SK-N-SH treated with all-trans-retinoic acid at 6 μM for 48 hours (cell line): ENCODE measurements around the gene KLK14.

ENCODE experiments used
- ATAC-seq: fragments of 200-7000 bp; cut with Tn5 transposase; 3 replicates; pipeline ENCODE4 v1.9.1; 2020; ENCODE audit warnings: mild to moderate bottlenecking, moderate library complexity
- ARNTL ChIP-seq: fragments of 450-650 bp; formaldehyde crosslinking; IDR thresholded peaks from 2 replicates; pipeline ENCODE4 v1.5.0; 2020; ENCODE audit warnings: low read depth, mild to moderate bottlenecking, moderate library complexity, borderline replicate concordance
- CSDC2 ChIP-seq: fragments of 250-450 bp; sonication (Bioruptor Pico); IDR thresholded peaks from 2 replicates; pipeline ENCODE4 v1.5.0; 2020; ENCODE audit warnings: mild to moderate bottlenecking, moderate library complexity
- ESRRG ChIP-seq: fragments of 250-450 bp; sonication (Bioruptor Pico); IDR thresholded peaks from 2 replicates; pipeline ENCODE4 v1.6.1; 2021; ENCODE audit warnings: mild to moderate bottlenecking
- ISL1 ChIP-seq: fragments of 250-450 bp; sonication (Bioruptor Pico); IDR thresholded peaks from 2 replicates; pipeline ENCODE4 v2.1.2; 2022; ENCODE audit warnings: mild to moderate bottlenecking, moderate library complexity
- OSR1 ChIP-seq: fragments of 250-450 bp; sonication (Bioruptor Pico); IDR thresholded peaks from 2 replicates; pipeline ENCODE4 v1.8.0; 2022; ENCODE audit warnings: moderate library complexity, mild to moderate bottlenecking, inconsistent platforms
- SNAI2 ChIP-seq: fragments of 250-450 bp; sonication (Bioruptor Pico); IDR thresholded peaks from 2 replicates; pipeline ENCODE4 v1.5.0; 2020; ENCODE audit warnings: mild to moderate bottlenecking, moderate library complexity
- TCF4 ChIP-seq: fragments of 250-450 bp; sonication (Bioruptor Pico); IDR thresholded peaks from 2 replicates; pipeline ENCODE4 v1.8.0; 2021; ENCODE audit warnings: mild to moderate bottlenecking, moderate library complexity, borderline replicate concordance
- TOX ChIP-seq: fragments of 250-450 bp; sonication (Bioruptor Pico); IDR thresholded peaks from 2 replicates; pipeline ENCODE4 v1.8.0; 2021; ENCODE audit warnings: mild to moderate bottlenecking, moderate library complexity, borderline replicate concordance
- ZC3H10 ChIP-seq: fragments of 250-450 bp; sonication (Bioruptor Pico); IDR thresholded peaks from 2 replicates; pipeline ENCODE4 v1.5.1; 2021; ENCODE audit warnings: mild to moderate bottlenecking, moderate library complexity
- ZFP3 ChIP-seq: fragments of 250-450 bp; sonication (Bioruptor Pico); IDR thresholded peaks from 2 replicates; pipeline ENCODE4 v1.5.0; 2020; ENCODE audit warnings: mild to moderate bottlenecking, moderate library complexity
- ZFP30 ChIP-seq: fragments of 450-650 bp; formaldehyde crosslinking; IDR thresholded peaks from 2 replicates; pipeline ENCODE4 v1.5.0; 2022; ENCODE audit warnings: mild to moderate bottlenecking, moderate library complexity
- ZNF70 ChIP-seq: fragments of 450-650 bp; formaldehyde crosslinking; IDR thresholded peaks from 2 replicates; pipeline ENCODE4 v1.5.0; 2020; ENCODE audit warnings: mild to moderate bottlenecking, moderate library complexity
- ZNF8 ChIP-seq: fragments of 450-650 bp; formaldehyde crosslinking; IDR thresholded peaks from 2 replicates; pipeline ENCODE4 v1.5.0; 2020; ENCODE audit warnings: mild to moderate bottlenecking, moderate library complexity
- TF ChIP-seq, protein P1 (sequence below): fragments of 250-450 bp; sonication (Bioruptor Pico); IDR thresholded peaks from 2 replicates; pipeline ENCODE4 v1.5.1; 2021; ENCODE audit warnings: mild to moderate bottlenecking, moderate library complexity
- TF ChIP-seq, protein P2 (sequence below): fragments of 250-450 bp; sonication (Bioruptor Pico); IDR thresholded peaks from 2 replicates; pipeline ENCODE4 v1.5.0; 2020; ENCODE audit warnings: mild to moderate bottlenecking, moderate library complexity
- TF ChIP-seq, protein P3 (sequence below): fragments of 250-450 bp; sonication (Bioruptor Pico); IDR thresholded peaks from 2 replicates; pipeline ENCODE4 v1.8.0; 2021; ENCODE audit warnings: low read depth, mild to moderate bottlenecking, moderate library complexity, borderline replicate concordance
- TF ChIP-seq, protein P4 (sequence below): fragments of 250-450 bp; sonication (Bioruptor Pico); IDR thresholded peaks from 2 replicates; pipeline ENCODE4 v1.8.0; 2020; ENCODE audit warnings: mild to moderate bottlenecking, moderate library complexity, borderline replicate concordance
- TF ChIP-seq, protein P5 (sequence below): fragments of 250-450 bp; sonication (Bioruptor Pico); IDR thresholded peaks from 2 replicates; pipeline ENCODE4 v1.5.1; 2020; ENCODE audit warnings: low read depth, mild to moderate bottlenecking, moderate library complexity

Gene KLK14

DNA sequence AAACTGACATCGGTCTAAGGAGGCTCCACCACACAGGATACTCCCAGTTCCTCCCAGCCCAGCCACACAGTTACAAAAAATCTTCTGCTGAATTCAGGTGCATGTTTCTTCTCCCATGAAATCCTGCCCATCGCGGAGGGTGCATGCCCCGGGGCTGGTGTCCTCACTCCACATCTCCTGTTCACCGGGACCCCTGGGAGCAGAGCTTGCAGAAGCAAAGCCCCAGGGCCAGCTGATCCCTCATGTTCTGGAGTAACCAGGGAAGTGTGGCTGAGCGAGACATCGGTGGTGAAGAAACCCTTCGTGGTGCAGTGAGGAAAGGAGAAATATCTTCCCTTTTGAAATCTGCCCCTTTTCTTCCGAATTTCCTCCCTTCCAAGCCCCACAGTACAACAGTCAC lies 41.1 kb upstream of the KLK14 start:
- ATAC-seq: no peak
- no peak for TF ChIP-seq ZFP3 (CRISPR knock-in tag)
- TF ChIP-seq, protein P1, sequence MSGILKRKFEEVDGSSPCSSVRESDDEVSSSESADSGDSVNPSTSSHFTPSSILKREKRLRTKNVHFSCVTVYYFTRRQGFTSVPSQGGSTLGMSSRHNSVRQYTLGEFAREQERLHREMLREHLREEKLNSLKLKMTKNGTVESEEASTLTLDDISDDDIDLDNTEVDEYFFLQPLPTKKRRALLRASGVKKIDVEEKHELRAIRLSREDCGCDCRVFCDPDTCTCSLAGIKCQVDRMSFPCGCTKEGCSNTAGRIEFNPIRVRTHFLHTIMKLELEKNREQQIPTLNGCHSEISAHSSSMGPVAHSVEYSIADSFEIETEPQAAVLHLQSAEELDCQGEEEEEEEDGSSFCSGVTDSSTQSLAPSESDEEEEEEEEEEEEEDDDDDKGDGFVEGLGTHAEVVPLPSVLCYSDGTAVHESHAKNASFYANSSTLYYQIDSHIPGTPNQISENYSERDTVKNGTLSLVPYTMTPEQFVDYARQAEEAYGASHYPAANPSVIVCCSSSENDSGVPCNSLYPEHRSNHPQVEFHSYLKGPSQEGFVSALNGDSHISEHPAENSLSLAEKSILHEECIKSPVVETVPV: no peak
- no peak for TF ChIP-seq ZNF8
- TF ChIP-seq, protein P2, sequence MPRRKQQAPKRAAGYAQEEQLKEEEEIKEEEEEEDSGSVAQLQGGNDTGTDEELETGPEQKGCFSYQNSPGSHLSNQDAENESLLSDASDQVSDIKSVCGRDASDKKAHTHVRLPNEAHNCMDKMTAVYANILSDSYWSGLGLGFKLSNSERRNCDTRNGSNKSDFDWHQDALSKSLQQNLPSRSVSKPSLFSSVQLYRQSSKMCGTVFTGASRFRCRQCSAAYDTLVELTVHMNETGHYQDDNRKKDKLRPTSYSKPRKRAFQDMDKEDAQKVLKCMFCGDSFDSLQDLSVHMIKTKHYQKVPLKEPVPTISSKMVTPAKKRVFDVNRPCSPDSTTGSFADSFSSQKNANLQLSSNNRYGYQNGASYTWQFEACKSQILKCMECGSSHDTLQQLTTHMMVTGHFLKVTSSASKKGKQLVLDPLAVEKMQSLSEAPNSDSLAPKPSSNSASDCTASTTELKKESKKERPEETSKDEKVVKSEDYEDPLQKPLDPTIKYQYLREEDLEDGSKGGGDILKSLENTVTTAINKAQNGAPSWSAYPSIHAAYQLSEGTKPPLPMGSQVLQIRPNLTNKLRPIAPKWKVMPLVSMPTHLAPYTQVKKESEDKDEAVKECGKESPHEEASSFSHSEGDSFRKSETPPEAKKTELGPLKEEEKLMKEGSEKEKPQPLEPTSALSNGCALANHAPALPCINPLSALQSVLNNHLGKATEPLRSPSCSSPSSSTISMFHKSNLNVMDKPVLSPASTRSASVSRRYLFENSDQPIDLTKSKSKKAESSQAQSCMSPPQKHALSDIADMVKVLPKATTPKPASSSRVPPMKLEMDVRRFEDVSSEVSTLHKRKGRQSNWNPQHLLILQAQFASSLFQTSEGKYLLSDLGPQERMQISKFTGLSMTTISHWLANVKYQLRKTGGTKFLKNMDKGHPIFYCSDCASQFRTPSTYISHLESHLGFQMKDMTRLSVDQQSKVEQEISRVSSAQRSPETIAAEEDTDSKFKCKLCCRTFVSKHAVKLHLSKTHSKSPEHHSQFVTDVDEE (CRISPR knock-in tag): no peak
- no peak for TF ChIP-seq OSR1 (CRISPR knock-in tag)
- no peak for TF ChIP-seq CSDC2 (CRISPR knock-in tag)
- TF ChIP-seq, protein P3, sequence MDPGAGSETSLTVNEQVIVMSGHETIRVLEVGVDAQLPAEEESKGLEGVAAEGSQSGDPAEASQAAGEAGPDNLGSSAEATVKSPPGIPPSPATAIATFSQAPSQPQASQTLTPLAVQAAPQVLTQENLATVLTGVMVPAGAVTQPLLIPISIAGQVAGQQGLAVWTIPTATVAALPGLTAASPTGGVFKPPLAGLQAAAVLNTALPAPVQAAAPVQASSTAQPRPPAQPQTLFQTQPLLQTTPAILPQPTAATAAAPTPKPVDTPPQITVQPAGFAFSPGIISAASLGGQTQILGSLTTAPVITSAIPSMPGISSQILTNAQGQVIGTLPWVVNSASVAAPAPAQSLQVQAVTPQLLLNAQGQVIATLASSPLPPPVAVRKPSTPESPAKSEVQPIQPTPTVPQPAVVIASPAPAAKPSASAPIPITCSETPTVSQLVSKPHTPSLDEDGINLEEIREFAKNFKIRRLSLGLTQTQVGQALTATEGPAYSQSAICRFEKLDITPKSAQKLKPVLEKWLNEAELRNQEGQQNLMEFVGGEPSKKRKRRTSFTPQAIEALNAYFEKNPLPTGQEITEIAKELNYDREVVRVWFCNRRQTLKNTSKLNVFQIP: no peak
- no peak for TF ChIP-seq ZC3H10 (CRISPR knock-in tag)
- TF ChIP-seq, protein P4, sequence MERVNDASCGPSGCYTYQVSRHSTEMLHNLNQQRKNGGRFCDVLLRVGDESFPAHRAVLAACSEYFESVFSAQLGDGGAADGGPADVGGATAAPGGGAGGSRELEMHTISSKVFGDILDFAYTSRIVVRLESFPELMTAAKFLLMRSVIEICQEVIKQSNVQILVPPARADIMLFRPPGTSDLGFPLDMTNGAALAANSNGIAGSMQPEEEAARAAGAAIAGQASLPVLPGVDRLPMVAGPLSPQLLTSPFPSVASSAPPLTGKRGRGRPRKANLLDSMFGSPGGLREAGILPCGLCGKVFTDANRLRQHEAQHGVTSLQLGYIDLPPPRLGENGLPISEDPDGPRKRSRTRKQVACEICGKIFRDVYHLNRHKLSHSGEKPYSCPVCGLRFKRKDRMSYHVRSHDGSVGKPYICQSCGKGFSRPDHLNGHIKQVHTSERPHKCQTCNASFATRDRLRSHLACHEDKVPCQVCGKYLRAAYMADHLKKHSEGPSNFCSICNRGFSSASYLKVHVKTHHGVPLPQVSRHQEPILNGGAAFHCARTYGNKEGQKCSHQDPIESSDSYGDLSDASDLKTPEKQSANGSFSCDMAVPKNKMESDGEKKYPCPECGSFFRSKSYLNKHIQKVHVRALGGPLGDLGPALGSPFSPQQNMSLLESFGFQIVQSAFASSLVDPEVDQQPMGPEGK (CRISPR knock-in tag): no peak
- no peak for TF ChIP-seq ESRRG (CRISPR knock-in tag)
- TF ChIP-seq ZNF70 (CRISPR knock-in tag): no peak

DNA sequence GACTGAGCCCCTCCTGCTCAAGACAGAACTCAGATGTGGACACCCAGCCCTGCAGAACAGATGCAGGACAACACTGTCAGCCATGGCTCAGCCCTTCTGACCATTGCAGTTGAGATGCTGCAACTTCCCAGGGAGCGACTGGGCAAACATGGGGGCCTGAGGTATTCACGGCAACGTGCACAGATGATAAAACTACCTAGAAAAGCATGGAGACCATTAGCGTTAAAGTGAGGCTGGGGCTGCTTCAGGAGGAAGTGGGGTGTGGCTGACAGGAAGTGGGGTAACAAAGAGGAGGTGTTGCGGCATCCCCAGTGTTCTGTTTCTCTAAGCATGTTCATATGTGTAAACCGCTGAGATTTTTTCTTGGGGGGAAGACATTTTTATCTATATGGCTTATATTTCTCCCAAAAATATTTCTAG lies 40.7 kb upstream of the KLK14 start:
- TF ChIP-seq ZFP30 (CRISPR knock-in tag) (no peak), ARNTL (CRISPR knock-in tag) (no peak), ZNF8 (no peak)
- TF ChIP-seq, protein P3: no peak
- TF ChIP-seq, protein P2 (CRISPR knock-in tag): no peak
- ATAC-seq: no peak; the same call in 2 of the 3 replicates

DNA sequence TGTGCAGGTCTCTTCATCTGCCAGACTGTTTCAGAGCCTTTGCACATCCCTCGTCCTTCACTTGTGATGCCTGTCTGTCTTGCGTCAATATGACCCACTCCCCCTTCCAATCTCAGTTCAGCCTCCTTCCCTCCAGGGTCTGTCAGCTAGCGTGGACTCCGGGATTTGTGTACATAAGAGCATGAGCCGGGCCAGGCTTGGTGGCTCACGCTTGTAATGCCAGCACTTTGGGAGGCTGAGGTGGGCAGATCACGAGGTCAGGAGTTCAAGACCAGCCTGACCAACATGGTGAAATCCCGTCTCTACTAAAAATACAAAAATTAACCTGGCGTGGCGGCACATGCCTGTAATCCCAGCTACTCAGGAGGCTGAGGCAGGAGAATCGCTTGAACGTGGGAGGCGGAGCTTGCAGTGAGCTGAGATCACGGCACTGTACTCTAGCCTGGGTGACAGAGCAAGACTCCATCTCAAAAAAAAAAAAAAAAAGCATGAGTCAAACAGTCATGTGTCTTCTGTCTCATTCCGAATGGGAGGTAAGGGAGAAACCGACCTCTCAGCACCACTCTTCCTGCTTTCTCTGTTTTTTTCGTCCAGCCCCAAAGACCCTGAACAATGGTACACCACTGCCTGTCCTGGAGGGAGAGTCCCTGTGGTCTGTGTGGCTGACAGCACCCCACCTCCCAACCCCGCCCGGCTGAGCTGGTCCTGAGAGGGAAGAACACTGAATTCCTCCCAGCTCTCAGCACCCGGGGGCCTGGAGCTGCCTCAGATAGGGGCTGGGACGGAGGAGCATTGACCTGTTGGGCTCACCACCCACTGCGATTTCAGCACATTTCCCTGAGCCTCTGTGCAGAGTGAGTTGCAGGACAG lies 39.7 kb upstream of the KLK14 start:
- ATAC-seq: no peak; the same call in none of the 3 replicates
- TF ChIP-seq SNAI2 (CRISPR knock-in tag): no peak
- TF ChIP-seq TCF4 (CRISPR knock-in tag): no peak
- no peak for TF ChIP-seq TOX (CRISPR knock-in tag)
- no peak for TF ChIP-seq ZNF8
- TF ChIP-seq ZFP30 (CRISPR knock-in tag): no peak
- TF ChIP-seq, protein P5, sequence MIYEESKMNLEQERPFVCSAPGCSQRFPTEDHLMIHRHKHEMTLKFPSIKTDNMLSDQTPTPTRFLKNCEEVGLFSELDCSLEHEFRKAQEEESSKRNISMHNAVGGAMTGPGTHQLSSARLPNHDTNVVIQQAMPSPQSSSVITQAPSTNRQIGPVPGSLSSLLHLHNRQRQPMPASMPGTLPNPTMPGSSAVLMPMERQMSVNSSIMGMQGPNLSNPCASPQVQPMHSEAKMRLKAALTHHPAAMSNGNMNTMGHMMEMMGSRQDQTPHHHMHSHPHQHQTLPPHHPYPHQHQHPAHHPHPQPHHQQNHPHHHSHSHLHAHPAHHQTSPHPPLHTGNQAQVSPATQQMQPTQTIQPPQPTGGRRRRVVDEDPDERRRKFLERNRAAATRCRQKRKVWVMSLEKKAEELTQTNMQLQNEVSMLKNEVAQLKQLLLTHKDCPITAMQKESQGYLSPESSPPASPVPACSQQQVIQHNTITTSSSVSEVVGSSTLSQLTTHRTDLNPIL (CRISPR knock-in tag): no peak
- no peak for TF ChIP-seq ZC3H10 (CRISPR knock-in tag)
- TF ChIP-seq, protein P1: no peak
- TF ChIP-seq, protein P4 (CRISPR knock-in tag): no peak
- TF ChIP-seq ISL1 (CRISPR knock-in tag): no peak
- no peak for TF ChIP-seq CSDC2 (CRISPR knock-in tag)
